ENCODE results near the gene UTP20. TPM values are rescaled to one million over a fixed set of nuclear protein-coding genes. Genes with fewer than 3 reads are reported as not detected.

Gene UTP20
- total and polyA plus RNA-seq, 2 experiments from 2014 or later, result 2.0 to 11.6 TPM

DNA sequence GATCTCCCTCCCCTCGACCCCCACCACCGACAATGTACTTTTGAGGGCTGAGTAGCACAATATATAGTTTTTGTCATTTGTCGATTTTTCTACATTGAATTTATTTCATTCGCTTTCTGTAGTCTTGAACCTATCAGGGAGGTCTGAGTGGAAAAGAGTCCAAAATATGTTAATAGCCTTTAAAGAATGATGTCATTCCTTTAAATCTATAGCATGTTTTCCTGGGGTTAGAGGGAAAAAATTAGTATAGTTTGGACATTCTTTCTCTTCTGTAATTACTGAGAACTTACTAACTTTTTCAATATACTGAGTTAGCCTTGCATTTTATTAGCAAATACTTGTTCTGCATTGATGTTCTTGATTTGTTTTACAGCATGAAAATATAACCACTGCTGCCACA lies 71.8 kb downstream of the UTP20 start:
- Histone ChIP-seq H3K27me3 (no peaks in the 10 kb centered on the region), H3K27ac (no peak overlapping the region), H3K36me3 (replicated peaks; ENCODE audit: insufficient read depth, low read depth) (no peaks in the 10 kb centered on the region), H3K9me3 (ENCODE audit: low read depth) (no peaks in the 10 kb centered on the region), H4K20me1 (ENCODE audit: insufficient read depth, poor library complexity, severe bottlenecking) (no peaks in the 10 kb centered on the region), H3K9me2 (replicated peaks; ENCODE audit: insufficient read depth) (no peaks in the 10 kb centered on the region), H3K4me1 (ENCODE audit: insufficient read depth) (no peaks in the 10 kb centered on the region), H3K4me3 (no peak overlapping the region), H2AFZ (no peak overlapping the region), H3K79me2 (no peaks in the 10 kb centered on the region), H3K4me2 (no peak overlapping the region)
- TF ChIP-seq, protein P1, sequence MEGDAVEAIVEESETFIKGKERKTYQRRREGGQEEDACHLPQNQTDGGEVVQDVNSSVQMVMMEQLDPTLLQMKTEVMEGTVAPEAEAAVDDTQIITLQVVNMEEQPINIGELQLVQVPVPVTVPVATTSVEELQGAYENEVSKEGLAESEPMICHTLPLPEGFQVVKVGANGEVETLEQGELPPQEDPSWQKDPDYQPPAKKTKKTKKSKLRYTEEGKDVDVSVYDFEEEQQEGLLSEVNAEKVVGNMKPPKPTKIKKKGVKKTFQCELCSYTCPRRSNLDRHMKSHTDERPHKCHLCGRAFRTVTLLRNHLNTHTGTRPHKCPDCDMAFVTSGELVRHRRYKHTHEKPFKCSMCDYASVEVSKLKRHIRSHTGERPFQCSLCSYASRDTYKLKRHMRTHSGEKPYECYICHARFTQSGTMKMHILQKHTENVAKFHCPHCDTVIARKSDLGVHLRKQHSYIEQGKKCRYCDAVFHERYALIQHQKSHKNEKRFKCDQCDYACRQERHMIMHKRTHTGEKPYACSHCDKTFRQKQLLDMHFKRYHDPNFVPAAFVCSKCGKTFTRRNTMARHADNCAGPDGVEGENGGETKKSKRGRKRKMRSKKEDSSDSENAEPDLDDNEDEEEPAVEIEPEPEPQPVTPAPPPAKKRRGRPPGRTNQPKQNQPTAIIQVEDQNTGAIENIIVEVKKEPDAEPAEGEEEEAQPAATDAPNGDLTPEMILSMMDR (IDR thresholded peaks at IDR 0.05; ENCODE audit: poor library complexity), result no peak
- TF ChIP-seq EZH2 (IDR thresholded peaks at IDR 0.05; ENCODE audit: borderline replicate concordance) (no peak), EZH2phosphoT487 (IDR thresholded peaks at IDR 0.05; ENCODE audit: low read depth, severe bottlenecking, unreplicated experiment) (no peak)
- 99% methylated on average over 4 of the region's 4 CpGs for WGBS (ENCODE audit: low lambda C conversion rate, missing lambda C conversion rate)
- no peak for DNase-seq (ENCODE audit: low spot score)

- H4K20me1 ChIP-seq (ENCODE audit: insufficient read depth, poor library complexity, severe bottlenecking), result no peaks in the 10 kb centered on the region
- no peak overlapping the region for H3K4me3 ChIP-seq
- no peak overlapping the region for H2AFZ ChIP-seq
- no peak overlapping the region for H3K4me2 ChIP-seq
- H3K36me3 ChIP-seq (replicated peaks; ENCODE audit: insufficient read depth, low read depth), result no peaks in the 10 kb centered on the region
- no peak for DNase-seq (ENCODE audit: low spot score)
- no peaks in the 10 kb centered on the region for H3K79me2 ChIP-seq
- H3K27me3 ChIP-seq, result no peaks in the 10 kb centered on the region
- H3K27ac ChIP-seq, result no peak overlapping the region
- H3K4me1 ChIP-seq (ENCODE audit: insufficient read depth), result no peaks in the 10 kb centered on the region
- no peaks in the 10 kb centered on the region for H3K9me2 ChIP-seq (replicated peaks; ENCODE audit: insufficient read depth)
- no peaks in the 10 kb centered on the region for H3K9me3 ChIP-seq (ENCODE audit: low read depth)
- WGBS (ENCODE audit: low lambda C conversion rate, missing lambda C conversion rate), result 94% methylated on average over 5 of the region's 5 CpGs
- TF ChIP-seq, protein P1 (IDR thresholded peaks at IDR 0.05; ENCODE audit: poor library complexity), result no peak
- TF ChIP-seq EZH2 (IDR thresholded peaks at IDR 0.05; ENCODE audit: borderline replicate concordance) (no peak), EZH2phosphoT487 (IDR thresholded peaks at IDR 0.05; ENCODE audit: low read depth, severe bottlenecking, unreplicated experiment) (no peak)
These were observed 76.9 kb downstream of the UTP20 start for GRCh38 chr12:101356794-101357193.

DNA sequence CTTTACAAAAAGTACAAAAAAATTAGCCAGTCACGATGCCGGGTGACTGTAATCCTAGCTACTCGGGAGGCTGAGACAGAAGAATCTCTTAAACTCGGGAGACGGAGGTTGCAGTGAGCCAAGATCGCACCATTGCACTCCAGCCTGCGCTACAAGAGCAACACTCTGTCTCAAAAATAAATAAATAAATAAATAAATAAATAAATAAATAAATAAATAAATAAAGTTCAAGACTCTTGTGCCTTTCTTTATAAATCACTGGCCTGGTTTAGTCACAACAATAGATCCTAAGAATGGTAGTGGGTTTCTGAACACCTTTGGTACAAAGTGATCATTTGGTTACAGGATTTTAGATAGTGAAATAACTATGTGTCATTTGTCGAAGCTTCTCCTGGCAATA lies 81.5 kb downstream of the UTP20 start:
- H3K4me2 ChIP-seq, result no peak overlapping the region
- peaks cover 5% of the 10 kb centered on the region for H3K36me3 ChIP-seq (replicated peaks; ENCODE audit: insufficient read depth, low read depth)
- no peaks in the 10 kb centered on the region for H3K9me3 ChIP-seq (ENCODE audit: low read depth)
- no peaks in the 10 kb centered on the region for H3K79me2 ChIP-seq
- TF ChIP-seq, protein P1 (IDR thresholded peaks at IDR 0.05; ENCODE audit: poor library complexity), result no peak
- TF ChIP-seq EZH2 (IDR thresholded peaks at IDR 0.05; ENCODE audit: borderline replicate concordance) (no peak), EZH2phosphoT487 (IDR thresholded peaks at IDR 0.05; ENCODE audit: low read depth, severe bottlenecking, unreplicated experiment) (no peak)
- WGBS (ENCODE audit: low lambda C conversion rate, missing lambda C conversion rate), result 93% methylated on average over 8 of the region's 8 CpGs
- H3K9me2 ChIP-seq (replicated peaks; ENCODE audit: insufficient read depth), result no peaks in the 10 kb centered on the region
- H4K20me1 ChIP-seq (ENCODE audit: insufficient read depth, poor library complexity, severe bottlenecking), result no peaks in the 10 kb centered on the region
- no peak overlapping the region for H3K4me3 ChIP-seq
- H3K27me3 ChIP-seq, result no peaks in the 10 kb centered on the region
- H3K27ac ChIP-seq, result no peak overlapping the region
- H2AFZ ChIP-seq, result no peak overlapping the region
- H3K4me1 ChIP-seq (ENCODE audit: insufficient read depth), result no peaks in the 10 kb centered on the region
- DNase-seq (ENCODE audit: low spot score), result no peak

DNA sequence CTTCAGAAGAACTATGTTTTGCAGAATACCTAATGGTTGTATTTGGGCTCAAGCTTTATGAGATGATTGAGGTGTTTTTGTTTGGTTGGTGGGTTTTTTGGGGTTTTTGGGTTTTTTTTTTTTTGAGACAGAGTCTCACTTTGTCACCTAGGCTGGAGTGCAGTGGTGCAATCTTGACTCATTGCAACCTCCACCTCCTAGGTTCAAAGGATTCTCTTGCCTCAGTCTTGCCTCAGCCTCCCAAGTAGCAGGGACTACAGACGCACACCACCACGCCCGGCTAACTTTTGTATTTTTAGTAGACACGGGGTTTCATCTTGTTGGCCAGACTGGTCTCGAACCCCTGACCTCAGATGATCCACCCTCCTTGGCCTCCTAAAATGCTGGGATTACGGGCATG lies 88.1 kb downstream of the UTP20 start:
- H4K20me1 ChIP-seq (ENCODE audit: insufficient read depth, poor library complexity, severe bottlenecking), result no peaks in the 10 kb centered on the region

More for the DNA sequence above, 88.1 kb downstream of the UTP20 start:
- Histone ChIP-seq H3K4me3 (no peak overlapping the region), H3K4me1 (ENCODE audit: insufficient read depth) (no peaks in the 10 kb centered on the region), H3K36me3 (replicated peaks; ENCODE audit: insufficient read depth, low read depth) (peaks cover 5% of the 10 kb centered on the region), H3K79me2 (no peaks in the 10 kb centered on the region), H3K4me2 (no peak overlapping the region), H2AFZ (no peak overlapping the region), H3K9me3 (ENCODE audit: low read depth) (no peaks in the 10 kb centered on the region), H3K27me3 (no peaks in the 10 kb centered on the region), H3K9me2 (replicated peaks; ENCODE audit: insufficient read depth) (no peaks in the 10 kb centered on the region), H3K27ac (no peak overlapping the region)
- 98% methylated on average over 6 of the region's 6 CpGs for WGBS (ENCODE audit: low lambda C conversion rate, missing lambda C conversion rate)
- TF ChIP-seq EZH2 (IDR thresholded peaks at IDR 0.05; ENCODE audit: borderline replicate concordance), result no peak
- no peak for TF ChIP-seq EZH2phosphoT487 (IDR thresholded peaks at IDR 0.05; ENCODE audit: low read depth, severe bottlenecking, unreplicated experiment)
- TF ChIP-seq, protein P1 (IDR thresholded peaks at IDR 0.05; ENCODE audit: poor library complexity), result no peak
- no peak for DNase-seq (ENCODE audit: low spot score)

Measured in hepatocyte (in vitro differentiated cells).